OCI-M2 (cell line): ENCODE results near the gene ARPC5L.
"Not testable (repeated sequence)": the region's sequence is repeated elsewhere in the genome, so short reads cannot be mapped to it uniquely, and the experiment has no call there.

Experiments used
- DNase-seq: peaks from one replicate; lab custom pipeline; 2025; ENCODE audit not compliant: unreplicated experiment; lab: John Stamatoyannopoulos, UW

The ARPC5L gene

GRCh38 chr9:124840300-124840833 is 21.6 kb upstream of the ARPC5L start:
- no peak for DNase-seq

- DNase-seq: no peak
These were observed 20.7 kb upstream of the ARPC5L start for GRCh38 chr9:124841075-124841821.

GRCh38 chr9:124843456-124844034 is 18.4 kb upstream of the ARPC5L start:
- DNase-seq: no peak

GRCh38 chr9:124844291-124844690 is 17.6 kb upstream of the ARPC5L start:
- DNase-seq: no peak

GRCh38 chr9:124846467-124846866 is 15.5 kb upstream of the ARPC5L start:
- DNase-seq: not testable (repeated sequence)

- DNase-seq: no peak
These were observed 15.0 kb upstream of the ARPC5L start for GRCh38 chr9:124846969-124847368.

GRCh38 chr9:124849801-124850200 is 12.1 kb upstream of the ARPC5L start:
- no peak for DNase-seq

GRCh38 chr9:124852121-124852828 is 9.7 kb upstream of the ARPC5L start:
- DNase-seq: no peak

GRCh38 chr9:124852829-124853531 is 8.9 kb upstream of the ARPC5L start, which contains the start of gene WDR38:
WDR38 (plus strand) TSS chr9:124853460; CDS start chr9:124853532, 72 bp downstream.
- no peak for DNase-seq

GRCh38 chr9:124853605-124854143 is 8.3 kb upstream of the ARPC5L start:
- no peak for DNase-seq

GRCh38 chr9:124854161-124854560 is 7.8 kb upstream of the ARPC5L start:
- DNase-seq: no peak

- no peak for DNase-seq
These were observed 7.1 kb upstream of the ARPC5L start for GRCh38 chr9:124854822-124855221.

GRCh38 chr9:124855566-124855943 is 6.4 kb upstream of the ARPC5L start:
- DNase-seq: no peak

GRCh38 chr9:124855944-124856765 is 5.8 kb upstream of the ARPC5L start:
- no peak for DNase-seq

- no peak for DNase-seq
These were observed 4.3 kb upstream of the ARPC5L start for GRCh38 chr9:124857533-124858162.

- no peak for DNase-seq
These were observed 3.4 kb upstream of the ARPC5L start for GRCh38 chr9:124858330-124859046.

- no peak for DNase-seq
These were observed 1.9 kb upstream of the ARPC5L start for GRCh38 chr9:124859803-124860581.
